Left kidney (tissue), 8 donors: ENCODE results near the gene FAAP24. TPM values are rescaled to one million over a fixed set of nuclear protein-coding genes. Genes with fewer than 3 reads are reported as not detected.
A peak's percentile ranks its signal among the peaks of the same experiment; 100 is the strongest.
"Not testable (repeated sequence)": the region's sequence is repeated elsewhere in the genome, so short reads cannot be mapped to it uniquely, and the experiment has no call there.

Source experiments
- DNase-seq: peaks from one replicate; pipeline ENCODE4 v3.0.0-alpha.2; 2013
- long read RNA-seq, 8 donors: transcript quantifications; one replicate each; lab custom pipeline, GENCODE V29; 2026
- polyA plus RNA-seq: library from polyadenylated mRNA; unstranded; fragments of 120-200 nt; gene quantifications from one replicate; pipeline ENCODE4 v1.2.1, GENCODE V29; 2013; ENCODE audit not compliant: insufficient read length

FAAP24 gene
- polyA plus RNA-seq = 3.6 TPM
- long read RNA-seq, donor 1, partial matches to known transcripts = 0 of 1 reads
- long read RNA-seq, donor 1, other reads (novel, unspliced or antisense) = 0 of 1 reads
- long read RNA-seq, donor 2, partial matches to known transcripts = 0 of 2 reads
- long read RNA-seq, donor 2, other reads (novel, unspliced or antisense) = 0 of 2 reads
- long read RNA-seq, donor 3, partial matches to known transcripts = 12 of 14 reads
- long read RNA-seq, donor 3, other reads (novel, unspliced or antisense) = 0 of 14 reads
- long read RNA-seq, donor 4 = 0 reads
- long read RNA-seq, donor 5, transcript FAAP24-202 (5 exons, 2,298 nt) = major isoform, 8 of 40 reads
- long read RNA-seq, donor 5, partial matches to known transcripts = 32 of 40 reads
- long read RNA-seq, donor 5, other reads (novel, unspliced or antisense) = 0 of 40 reads
- long read RNA-seq, donor 6, partial matches to known transcripts = 0 of 1 reads
- long read RNA-seq, donor 6, other reads (novel, unspliced or antisense) = 0 of 1 reads
- long read RNA-seq, donor 7, partial matches to known transcripts = 0 of 1 reads
- long read RNA-seq, donor 7, other reads (novel, unspliced or antisense) = 0 of 1 reads
- long read RNA-seq, donor 8 = 0 reads

GRCh38 chr19:32971715-32972540 lies at the start of gene FAAP24, which contains the start of gene CEP89:
Gene FAAP24, plus strand, starts transcription at chr19:32972242. Its CDS starts 955 bp downstream, at chr19:32973197.
Gene CEP89, minus strand, starts transcription at chr19:32971958. Its CDS starts 84 bp downstream, at chr19:32971874.
- peak; percentile 100 for DNase-seq

- no peak for DNase-seq
These were observed 47.8 kb upstream of the FAAP24 start for GRCh38 chr19:32924200-32924599.

- DNase-seq = no peak
These were observed 43.2 kb upstream of the FAAP24 start for GRCh38 chr19:32928806-32929205.

- no peak for DNase-seq
These were observed 41.5 kb upstream of the FAAP24 start for GRCh38 chr19:32930567-32930966.

GRCh38 chr19:32933571-32933970 lies 38.5 kb upstream of the FAAP24 start:
- DNase-seq = no peak

GRCh38 chr19:32935629-32936028 lies 36.4 kb upstream of the FAAP24 start:
- DNase-seq = no peak

GRCh38 chr19:32936065-32936464 lies 36.0 kb upstream of the FAAP24 start:
- no peak for DNase-seq

GRCh38 chr19:32941273-32941672 lies 30.8 kb upstream of the FAAP24 start:
- DNase-seq = peak; percentile 29

GRCh38 chr19:32945260-32945659 lies 26.8 kb upstream of the FAAP24 start:
- no peak for DNase-seq

GRCh38 chr19:32966750-32967149 lies 5.3 kb upstream of the FAAP24 start:
- no peak for DNase-seq

- no peak for DNase-seq
These were observed 2.5 kb upstream of the FAAP24 start for GRCh38 chr19:32969549-32969948.

GRCh38 chr19:32971012-32971595 lies 938 bp upstream of the FAAP24 start:
- DNase-seq = no peak

GRCh38 chr19:32976223-32976805 lies 4.3 kb downstream of the FAAP24 start:
- peak; percentile 61 for DNase-seq

GRCh38 chr19:32977280-32977679 lies 5.2 kb downstream of the FAAP24 start:
- no peak for DNase-seq

- not testable (repeated sequence) for DNase-seq
These were observed 5.8 kb downstream of the FAAP24 start for GRCh38 chr19:32977813-32978212.

- not testable (repeated sequence) for DNase-seq
These were observed 7.8 kb downstream of the FAAP24 start for GRCh38 chr19:32979807-32980206.

GRCh38 chr19:32982488-32982887 lies 10.4 kb downstream of the FAAP24 start:
- not testable (repeated sequence) for DNase-seq

- DNase-seq = not testable (repeated sequence)
These were observed 16.2 kb downstream of the FAAP24 start for GRCh38 chr19:32988254-32988653.

- no peak for DNase-seq
These were observed 16.7 kb downstream of the FAAP24 start for GRCh38 chr19:32988724-32989123.

GRCh38 chr19:32995966-32996365 lies 23.9 kb downstream of the FAAP24 start:
- not testable (repeated sequence) for DNase-seq

- DNase-seq = not testable (repeated sequence)
These were observed 25.0 kb downstream of the FAAP24 start for GRCh38 chr19:32997061-32997464.
